T-helper 22 cell (primary cell): ENCODE results near the gene GNS.

Experiments
- DNase-seq: peaks from one replicate; pipeline ENCODE4 v3.0.0-alpha.2; 2020; ENCODE audit warnings: low read depth

GNS gene

GRCh38 chr12:64735442-64735841 is 23.8 kb downstream of the GNS start:
- DNase-seq = no peak

GRCh38 chr12:64733857-64734256 is 25.3 kb downstream of the GNS start:
- DNase-seq = no peak

- DNase-seq = no peak
These were observed 27.5 kb downstream of the GNS start for GRCh38 chr12:64731683-64732082.

- no peak for DNase-seq
These were observed 28.6 kb downstream of the GNS start for GRCh38 chr12:64730588-64730969.

GRCh38 chr12:64729909-64730587 is 29.2 kb downstream of the GNS start:
- DNase-seq = no peak

- DNase-seq = no peak
These were observed 34.9 kb downstream of the GNS start for GRCh38 chr12:64724201-64724745.

GRCh38 chr12:64723630-64724029 is 35.6 kb downstream of the GNS start:
- DNase-seq = no peak

- no peak for DNase-seq
These were observed 36.4 kb downstream of the GNS start for GRCh38 chr12:64722835-64723234.

- DNase-seq = no peak
These were observed 38.3 kb downstream of the GNS start for GRCh38 chr12:64720884-64721283.

- no peak for DNase-seq
These were observed 40.6 kb downstream of the GNS start for GRCh38 chr12:64718649-64719048.

- no peak for DNase-seq
These were observed 42.3 kb downstream of the GNS start for GRCh38 chr12:64716839-64717455.

GRCh38 chr12:64716371-64716770 is 42.8 kb downstream of the GNS start:
- no peak for DNase-seq

GRCh38 chr12:64714551-64714968 is 44.6 kb downstream of the GNS start:
- peak; percentile 3 for DNase-seq

GRCh38 chr12:64713376-64713775 is 45.8 kb downstream of the GNS start:
- no peak for DNase-seq

GRCh38 chr12:64709429-64709828 is 49.8 kb downstream of the GNS start:
- DNase-seq = no peak

- DNase-seq = no peak
These were observed 51.3 kb downstream of the GNS start for GRCh38 chr12:64707926-64708325.

- DNase-seq = no peak
These were observed 51.8 kb downstream of the GNS start for GRCh38 chr12:64707362-64707761.

GRCh38 chr12:64706857-64707256 is 52.3 kb downstream of the GNS start:
- no peak for DNase-seq

- no peak for DNase-seq
These were observed 52.9 kb downstream of the GNS start for GRCh38 chr12:64706306-64706705.

- no peak for DNase-seq
These were observed 57.9 kb downstream of the GNS start for GRCh38 chr12:64701283-64701682.

GRCh38 chr12:64700532-64700931 is 58.7 kb downstream of the GNS start:
- no peak for DNase-seq

GRCh38 chr12:64699504-64700115 is 59.6 kb downstream of the GNS start:
- DNase-seq = no peak

GRCh38 chr12:64696080-64696741 is 63.0 kb downstream of the GNS start:
- DNase-seq = no peak
